Lower leg skin (tissue), 3 donors: ENCODE data around the gene FKRP.

ENCODE experiments used
- POLR2A ChIP-seq, 2 donors: fragments of 450-650 bp; IDR thresholded peaks; one replicate each; pipeline ENCODE4 v1.6.1; 2016 to 2017; ENCODE audit warnings: antibody characterized with exemption in 2 of 2, mild to moderate bottlenecking in 1 of 2, moderate library complexity in 1 of 2
- TF ChIP-seq, protein P1 (sequence below), 3 donors: fragments of 450-650 bp; IDR thresholded peaks; one replicate each; pipeline ENCODE4 v1.5.1; 2016; ENCODE audit warnings: antibody characterized with exemption in 3 of 3, mild to moderate bottlenecking in 3 of 3, moderate library complexity in 2 of 3

- TF ChIP-seq, protein P1, sequence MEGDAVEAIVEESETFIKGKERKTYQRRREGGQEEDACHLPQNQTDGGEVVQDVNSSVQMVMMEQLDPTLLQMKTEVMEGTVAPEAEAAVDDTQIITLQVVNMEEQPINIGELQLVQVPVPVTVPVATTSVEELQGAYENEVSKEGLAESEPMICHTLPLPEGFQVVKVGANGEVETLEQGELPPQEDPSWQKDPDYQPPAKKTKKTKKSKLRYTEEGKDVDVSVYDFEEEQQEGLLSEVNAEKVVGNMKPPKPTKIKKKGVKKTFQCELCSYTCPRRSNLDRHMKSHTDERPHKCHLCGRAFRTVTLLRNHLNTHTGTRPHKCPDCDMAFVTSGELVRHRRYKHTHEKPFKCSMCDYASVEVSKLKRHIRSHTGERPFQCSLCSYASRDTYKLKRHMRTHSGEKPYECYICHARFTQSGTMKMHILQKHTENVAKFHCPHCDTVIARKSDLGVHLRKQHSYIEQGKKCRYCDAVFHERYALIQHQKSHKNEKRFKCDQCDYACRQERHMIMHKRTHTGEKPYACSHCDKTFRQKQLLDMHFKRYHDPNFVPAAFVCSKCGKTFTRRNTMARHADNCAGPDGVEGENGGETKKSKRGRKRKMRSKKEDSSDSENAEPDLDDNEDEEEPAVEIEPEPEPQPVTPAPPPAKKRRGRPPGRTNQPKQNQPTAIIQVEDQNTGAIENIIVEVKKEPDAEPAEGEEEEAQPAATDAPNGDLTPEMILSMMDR (IDR thresholded peaks at IDR 0.05), result no peak
- no peak for TF ChIP-seq POLR2A (IDR thresholded peaks at IDR 0.05)
Observed at GRCh38 chr19:46725859-46726393, 19.9 kb upstream of the FKRP start.
